ENCODE data around the gene NWD2.

The NWD2 gene

DNA sequence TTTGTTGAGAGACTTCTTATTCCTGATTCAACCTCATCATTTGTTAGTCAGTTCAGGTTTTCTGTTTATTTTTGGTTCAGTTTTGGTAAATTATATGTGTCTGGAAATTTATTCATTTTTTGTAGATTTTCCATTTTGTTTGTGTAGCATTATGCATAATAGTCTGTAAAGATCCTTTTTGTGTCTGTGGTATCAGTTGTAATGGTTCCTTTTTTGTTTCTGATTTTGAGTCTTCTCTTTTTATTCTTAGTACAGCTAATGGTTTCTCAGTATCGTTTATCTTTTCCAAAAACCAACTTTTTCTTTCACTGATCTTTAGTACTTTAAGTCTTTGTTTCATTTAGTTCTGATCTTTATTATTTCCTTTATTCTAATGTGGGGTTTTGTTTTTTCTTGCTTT is 61.4 kb downstream of the NWD2 start:
- FAIRE-seq = no peak

DNA sequence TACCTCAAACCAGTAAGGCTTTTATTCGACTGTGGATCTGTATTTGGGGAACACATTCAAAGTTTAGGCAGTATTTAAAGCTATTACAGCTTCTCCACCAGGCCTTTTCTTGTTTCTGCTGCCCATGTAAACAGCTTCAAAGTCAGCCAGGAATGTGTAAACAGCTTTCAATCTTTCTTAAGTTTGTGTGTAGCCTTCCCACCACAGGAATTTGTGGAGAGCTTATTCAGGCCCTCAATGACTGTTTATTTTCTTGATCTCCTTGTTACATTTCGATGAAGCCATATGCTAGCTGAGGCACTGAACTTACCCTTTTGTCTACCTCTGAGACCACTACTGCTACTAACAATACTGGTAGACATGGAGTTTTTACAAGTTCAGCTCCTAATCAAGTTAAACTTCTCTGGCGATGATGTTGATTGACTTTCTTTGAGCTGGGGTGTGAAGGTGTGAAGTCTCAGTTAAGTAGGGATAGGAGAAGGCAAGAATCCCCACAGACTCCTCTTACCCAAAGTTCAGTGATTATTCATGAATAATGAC is 72.6 kb downstream of the NWD2 start:
- no peak for FAIRE-seq

DNA sequence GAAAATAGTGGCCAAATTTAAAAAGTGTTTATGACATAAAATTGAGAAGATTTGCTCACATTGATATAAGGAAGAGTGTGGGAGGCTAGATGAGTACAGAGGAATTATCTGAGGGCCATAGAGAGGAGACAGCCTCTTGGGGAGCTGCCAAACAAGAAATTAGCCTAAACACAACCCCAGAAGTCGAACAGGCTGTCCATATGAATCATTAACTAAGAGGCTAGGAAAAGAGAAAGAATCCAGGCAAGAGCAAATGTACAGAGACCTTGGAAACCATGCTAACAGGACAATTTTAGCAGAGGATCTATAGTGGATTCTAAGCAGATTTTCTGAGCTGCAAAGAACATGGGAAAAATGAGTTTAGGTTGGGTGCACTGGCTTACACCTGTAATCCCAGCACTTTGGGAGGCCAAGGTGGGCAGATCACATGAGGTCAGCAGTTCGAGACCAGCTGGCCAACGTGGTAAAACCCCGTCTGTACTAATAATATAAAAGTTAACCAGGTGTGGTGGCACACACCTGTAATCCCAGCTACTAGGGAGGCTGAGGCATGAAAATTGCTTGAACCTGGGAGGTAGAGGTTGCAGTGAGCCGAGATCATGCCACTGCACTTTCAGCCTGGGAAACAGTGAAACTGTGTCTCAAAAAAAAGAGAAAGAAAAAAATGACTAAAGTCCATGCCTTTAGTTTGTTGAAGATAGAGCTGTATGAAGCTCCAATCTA is 76.1 kb downstream of the NWD2 start:
- no peak for FAIRE-seq

DNA sequence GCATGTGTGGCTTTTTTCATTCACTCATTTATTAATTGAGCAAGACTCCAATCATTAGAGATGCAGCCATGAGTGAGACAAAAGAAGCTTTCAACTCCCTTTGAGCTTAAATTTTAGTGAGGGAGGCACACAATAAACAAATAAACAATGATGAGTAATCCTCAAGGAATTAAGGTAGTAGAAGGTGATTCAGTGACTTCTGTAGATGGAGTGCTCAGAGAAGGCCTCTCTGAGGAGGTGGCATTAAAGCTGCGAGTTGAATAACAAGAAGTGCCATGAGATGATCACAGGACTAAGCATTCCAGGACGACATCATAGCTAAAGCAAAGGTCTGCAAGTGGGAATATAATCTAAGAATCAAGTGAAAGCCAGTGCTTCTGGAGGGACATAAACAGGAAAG is 77.6 kb downstream of the NWD2 start:
- no peak for FAIRE-seq

DNA sequence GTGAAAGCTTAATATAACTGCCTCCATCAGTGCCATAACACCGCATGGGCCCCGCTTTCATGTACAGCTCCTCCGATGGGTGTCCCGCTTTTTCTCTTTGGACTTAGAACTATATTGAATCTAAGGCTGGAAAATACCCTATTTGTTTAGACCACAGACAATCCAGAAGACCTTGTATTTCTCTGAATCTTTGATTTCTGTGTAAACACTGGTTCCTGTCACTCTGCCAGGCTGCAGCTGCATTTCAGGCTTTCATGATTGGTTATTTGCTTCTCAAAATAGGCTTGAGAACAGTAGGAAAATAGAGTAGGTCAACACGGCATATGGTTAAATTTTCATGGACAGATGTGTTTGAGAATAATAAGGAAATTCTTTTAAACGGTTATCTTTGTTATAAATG is 80.0 kb downstream of the NWD2 start:
- FAIRE-seq = peak; percentile 85

DNA sequence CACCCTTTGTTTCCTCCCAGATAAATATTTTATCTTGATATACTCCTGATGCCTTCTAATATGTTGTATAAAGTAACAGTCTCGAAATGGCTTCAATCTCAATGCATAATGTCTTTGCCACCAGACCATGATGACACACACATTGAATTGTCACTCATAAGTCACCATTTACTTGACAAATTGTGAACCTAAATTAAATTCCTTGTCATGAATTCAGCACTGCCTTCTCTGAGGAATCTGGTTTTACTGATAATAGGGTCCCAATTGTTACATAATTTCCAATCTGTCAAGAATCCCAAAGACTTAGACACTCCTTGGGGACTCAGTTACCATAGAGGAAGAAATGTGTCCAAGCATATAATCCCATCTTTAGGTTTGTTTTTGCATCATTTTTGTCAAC is 82.3 kb downstream of the NWD2 start:
- FAIRE-seq = no peak

DNA sequence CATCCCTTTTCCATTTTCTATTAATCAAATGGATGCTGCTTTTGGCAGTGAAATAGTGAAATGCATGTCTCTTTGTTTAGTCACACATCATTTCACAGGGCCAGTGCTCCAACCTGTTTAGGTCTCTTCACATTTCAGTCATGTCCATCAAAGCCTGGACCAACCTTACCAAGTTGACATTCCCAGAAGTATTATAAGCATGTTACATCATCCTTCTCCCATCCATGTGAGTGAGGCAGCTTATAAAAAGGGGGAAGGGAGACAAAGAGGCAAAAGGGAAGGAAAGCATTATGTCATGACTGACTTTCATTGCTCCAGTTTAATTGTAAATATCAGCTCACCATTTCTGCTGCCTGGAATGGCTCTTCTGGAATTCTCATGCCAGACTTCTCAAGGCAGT is 94.4 kb downstream of the NWD2 start:
- no peak for FAIRE-seq

DNA sequence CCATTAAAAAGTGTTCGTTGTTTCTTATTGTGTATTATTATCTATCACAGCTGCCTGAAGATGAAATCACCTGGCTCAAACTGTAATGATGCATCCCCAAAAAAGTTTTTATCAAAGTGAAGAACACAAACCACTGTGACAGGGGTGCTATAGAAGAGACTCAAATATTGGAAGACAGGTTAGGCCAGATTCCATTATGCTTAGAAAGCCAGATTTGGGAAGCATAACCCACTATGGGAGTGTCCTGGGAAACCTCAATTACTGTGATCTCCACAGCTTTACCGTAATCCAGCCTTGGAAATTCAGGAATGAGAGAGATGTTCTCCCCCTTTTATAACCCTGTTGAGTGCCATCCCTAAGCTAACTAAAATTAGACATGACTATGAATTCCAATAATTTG is 114.2 kb downstream of the NWD2 start:
- FAIRE-seq = no peak

DNA sequence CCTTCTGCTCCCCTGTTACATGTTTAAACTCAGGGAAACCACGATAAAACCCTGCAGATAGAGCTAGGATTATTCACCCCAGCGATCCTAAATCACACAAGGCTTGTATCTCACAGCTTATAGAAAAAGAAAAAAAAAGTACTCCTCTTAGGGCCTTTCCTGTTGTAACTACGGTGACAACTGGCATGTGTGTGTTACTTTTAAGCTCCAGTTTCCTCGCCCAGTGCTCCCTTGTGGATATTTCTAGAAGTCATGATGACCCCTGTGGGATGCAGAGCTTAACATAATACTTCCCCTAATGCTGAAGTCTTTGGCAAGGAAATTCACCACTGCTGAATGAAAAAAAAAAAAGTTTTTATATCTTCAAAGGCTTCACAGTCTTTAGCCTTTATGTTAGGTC is 114.7 kb downstream of the NWD2 start:
- peak; percentile 54 for FAIRE-seq

DNA sequence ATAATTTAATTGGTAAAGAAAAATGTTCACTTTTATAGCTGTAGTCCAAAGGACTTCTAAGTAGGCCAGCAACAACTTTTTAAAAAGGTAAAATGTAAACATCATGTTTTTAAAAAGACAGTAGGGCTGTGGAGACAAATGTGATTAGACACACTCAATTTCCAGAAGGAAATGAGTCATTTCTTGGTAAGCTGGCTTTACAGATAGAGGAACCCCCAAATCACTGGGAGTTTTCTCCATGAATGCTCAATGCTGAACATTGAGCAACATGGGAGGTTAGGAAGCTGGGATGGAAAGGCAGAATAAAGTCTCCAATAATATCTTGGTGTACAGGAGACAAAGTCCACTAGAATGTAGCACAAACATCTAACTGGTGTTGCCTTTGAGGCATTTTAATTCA is 121.3 kb downstream of the NWD2 start:
- FAIRE-seq = no peak

DNA sequence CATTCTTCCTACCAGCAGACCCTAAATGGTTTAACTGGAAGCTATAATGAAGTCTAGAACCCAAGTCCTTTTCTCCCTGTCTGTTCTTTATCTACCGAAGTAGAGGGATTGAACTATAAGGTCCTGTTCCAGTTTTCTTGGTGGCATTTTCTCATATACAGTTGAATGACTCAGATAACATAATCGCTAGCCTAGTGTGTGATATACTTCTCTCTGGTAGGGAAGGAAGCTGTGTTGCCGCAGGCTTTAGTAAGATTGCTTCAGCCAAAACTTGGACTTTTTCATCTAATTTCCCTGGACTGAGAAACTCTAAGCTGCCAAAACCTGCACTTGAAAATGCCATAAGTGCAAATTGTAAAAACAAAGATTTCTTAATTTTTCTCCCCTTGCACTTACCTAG is 123.4 kb downstream of the NWD2 start:
- FAIRE-seq = no peak

DNA sequence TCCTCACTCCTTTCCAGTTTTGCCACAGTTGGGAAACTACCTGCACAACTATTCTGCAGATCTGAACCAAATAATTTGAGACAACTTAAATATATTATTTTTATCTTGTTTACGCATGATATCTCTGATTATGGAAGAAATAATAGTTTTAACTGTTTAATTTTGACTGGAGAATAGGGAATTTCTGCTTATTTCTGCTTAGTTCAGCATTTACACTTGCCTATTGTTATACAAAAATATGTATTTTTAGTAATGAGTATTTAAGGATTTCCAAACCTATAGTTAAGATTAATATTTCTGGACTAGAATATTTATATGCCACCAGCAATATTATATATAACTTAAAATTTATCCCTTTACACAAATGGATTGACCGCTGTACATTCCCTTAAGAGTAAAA is 125.5 kb downstream of the NWD2 start:
- FAIRE-seq = no peak

DNA sequence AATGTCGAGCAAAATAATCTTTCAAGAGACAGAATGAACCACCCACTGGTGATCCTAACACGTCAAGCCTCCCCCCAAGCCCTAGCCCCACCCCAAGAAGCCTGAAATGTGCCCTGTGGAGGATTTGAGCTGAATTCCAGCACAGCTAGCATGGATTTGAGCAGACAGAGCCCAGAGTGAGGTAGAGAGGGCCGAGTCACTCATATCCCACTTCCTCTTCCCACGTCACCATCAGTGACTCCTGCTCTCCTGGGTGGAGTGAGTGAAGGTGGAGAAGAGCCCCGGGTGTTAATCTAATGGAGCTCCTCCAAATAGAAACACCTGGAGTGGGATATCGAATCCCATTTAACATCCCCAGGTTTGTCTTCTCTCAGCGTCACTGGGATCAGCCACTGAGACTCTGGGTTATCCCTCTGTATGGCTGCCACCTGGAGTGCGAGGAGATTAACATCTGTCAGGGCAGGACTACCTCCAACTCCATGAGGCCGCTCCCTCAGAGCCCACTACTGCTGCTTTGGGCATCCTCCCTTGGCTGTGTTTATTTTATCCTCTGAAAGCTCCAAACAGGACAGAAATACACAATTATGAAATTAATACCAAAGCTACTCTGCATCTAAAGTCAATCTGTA is 136.6 kb downstream of the NWD2 start:
- no peak for FAIRE-seq

DNA sequence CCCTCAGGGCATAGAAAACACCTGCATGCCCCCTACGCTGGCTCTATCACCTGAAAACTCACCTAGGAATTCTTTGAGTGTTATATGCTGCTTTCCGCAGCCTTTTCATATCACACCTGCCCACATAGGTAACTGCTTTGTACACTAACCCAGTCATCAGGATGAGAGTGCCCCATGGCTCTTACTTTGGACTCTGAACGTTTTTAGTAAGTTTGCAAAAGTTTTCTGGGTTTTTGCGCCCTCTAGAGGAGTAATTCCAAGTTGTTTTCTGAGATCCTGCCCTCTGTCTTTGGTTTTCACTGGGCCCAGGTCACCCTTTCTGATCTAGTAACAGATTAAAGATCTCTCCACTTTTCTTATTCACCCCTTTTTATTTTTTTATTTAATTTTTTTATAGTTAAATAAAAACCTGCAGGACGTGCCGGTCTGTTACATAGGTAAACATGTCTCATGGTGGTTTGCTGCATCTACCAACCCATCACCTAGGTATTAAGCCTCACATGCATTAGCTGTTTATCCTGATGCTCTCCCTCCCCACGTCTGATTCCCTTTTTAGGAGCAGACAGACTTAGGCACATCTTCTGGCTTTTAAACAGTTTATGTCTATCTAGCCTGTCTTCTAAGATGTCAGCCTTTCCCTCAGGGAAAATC is 139.2 kb downstream of the NWD2 start:
- FAIRE-seq = no peak

DNA sequence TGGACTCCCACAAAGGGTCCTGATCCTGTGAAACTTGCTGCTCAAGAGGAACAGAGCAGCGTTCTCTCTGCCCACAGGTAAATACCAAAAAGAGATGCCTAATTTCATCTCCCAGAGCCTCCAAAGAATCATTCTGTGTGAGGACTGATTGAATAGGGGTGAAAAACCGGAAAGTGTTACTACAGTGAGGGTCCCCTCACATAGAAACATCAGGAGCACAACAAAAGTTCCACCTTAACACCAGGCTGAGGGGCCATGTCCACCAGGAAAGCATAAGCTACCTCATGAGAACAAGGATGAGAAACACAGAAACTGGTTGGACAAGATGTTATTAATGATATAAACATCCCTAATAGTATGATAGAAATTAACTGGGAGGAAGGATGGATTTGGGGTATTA is 140.9 kb downstream of the NWD2 start:
- no peak for FAIRE-seq

DNA sequence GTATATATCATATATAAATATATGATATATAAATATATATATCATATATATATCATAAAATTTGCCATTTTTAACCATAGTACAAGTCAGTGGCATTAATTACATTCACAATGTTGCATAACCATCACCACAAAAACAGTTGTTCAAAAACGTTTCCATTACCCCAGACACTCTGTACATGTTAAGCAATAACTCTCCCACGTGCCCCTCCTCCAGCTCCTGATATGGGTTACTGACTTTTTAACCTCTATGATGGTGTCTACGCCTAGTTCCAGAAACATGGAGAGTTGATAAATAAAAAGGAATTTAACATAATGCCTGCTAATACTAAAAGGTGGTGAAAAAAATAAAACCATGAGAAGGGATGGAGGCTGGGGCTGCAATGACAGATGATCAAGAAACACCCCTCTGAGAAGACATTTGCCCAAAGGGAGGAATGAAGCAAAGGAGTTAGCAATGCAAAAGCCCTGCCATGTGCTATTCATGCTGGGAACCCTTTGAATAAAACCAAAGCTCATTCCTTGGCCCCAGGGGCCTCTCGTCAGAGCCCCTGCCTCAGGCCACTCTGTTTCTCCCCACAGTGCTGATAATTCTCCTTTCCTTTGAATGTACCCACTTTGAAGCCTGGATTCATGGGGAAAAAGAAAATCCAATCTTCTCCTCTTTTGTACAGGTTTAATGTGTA is 144.3 kb downstream of the NWD2 start:
- no peak for FAIRE-seq

DNA sequence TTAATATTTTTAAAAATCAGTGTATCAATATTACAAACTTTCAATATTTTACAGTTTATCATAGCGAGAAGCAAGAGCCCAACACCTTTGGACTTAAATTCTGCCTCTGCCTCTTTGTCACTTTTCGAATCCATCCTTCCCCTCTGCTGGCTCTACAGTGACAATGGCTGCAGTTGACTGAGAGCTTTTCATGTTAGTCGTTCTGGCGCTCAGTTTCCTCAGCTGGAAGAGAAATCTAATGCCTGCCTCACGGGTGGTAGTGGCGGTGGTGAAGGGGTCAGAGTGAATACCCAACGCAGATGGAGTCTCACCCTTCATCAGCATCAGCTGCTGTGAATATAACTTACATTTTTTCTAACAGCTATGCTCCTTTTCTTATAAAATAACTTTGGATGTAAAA is 144.8 kb downstream of the NWD2 start:
- FAIRE-seq = no peak

DNA sequence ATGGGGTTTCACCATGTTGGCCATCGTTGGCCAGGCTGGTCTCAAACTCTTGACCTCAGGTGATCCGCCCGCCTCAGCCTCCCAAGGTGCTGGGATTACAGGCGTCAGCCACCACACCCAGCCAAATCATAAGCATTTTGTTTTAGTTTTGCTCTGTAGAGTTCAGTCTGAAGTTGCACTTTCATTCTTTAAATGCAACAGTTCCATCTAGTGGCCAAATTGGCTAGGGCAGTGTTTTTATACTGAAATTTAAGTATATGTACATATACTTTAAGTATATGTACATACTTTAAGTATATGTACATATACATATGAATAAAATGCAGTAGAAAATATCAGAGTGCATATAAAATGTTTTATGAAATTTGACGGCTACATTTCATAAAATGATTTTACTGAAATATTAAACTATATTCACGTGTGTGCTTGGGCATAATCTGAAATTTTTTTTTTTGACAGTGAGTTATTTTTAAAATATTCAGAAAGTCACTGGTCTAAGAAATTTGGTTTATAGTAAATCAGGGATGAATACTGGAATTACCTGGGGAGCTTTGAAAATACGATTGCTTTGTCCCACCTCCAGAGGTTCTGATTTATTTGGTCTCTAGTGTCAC is 145.5 kb downstream of the NWD2 start:
- FAIRE-seq = peak; percentile 93

DNA sequence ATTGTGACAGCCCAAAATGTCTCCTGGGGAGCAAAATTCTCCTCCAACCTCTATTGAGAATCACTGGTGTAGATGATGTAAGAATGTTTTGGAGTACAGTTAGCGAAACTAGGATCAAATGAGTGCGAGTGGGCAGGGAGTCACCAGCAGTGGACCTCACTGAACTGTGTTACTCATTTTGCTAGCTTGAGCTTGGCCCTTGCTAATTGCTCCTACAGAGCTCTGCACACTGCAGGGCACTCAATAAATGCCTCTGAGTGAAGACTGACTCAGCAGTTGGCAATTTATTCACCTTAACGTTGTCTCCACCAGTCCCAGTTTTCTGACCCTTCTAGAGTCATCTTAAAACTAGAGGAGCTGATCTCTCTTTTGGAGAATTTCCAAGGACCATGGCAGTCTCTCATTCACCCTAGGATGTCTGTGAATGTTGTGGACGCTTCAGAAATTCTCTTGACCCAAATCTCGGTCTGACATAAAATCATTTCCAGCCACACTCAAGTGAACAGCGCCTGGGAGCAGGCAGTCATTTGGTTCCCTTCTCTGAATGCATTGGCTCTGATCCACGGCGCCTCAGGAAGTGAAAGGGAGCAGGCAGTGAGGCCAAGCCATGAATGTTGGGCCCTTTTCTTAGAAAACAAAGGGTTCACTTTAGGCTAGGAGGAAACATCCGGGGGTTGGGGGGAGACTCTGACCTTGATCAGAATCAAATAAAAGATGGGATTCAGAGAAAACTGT is 148.1 kb downstream of the NWD2 start:
- FAIRE-seq = no peak

DNA sequence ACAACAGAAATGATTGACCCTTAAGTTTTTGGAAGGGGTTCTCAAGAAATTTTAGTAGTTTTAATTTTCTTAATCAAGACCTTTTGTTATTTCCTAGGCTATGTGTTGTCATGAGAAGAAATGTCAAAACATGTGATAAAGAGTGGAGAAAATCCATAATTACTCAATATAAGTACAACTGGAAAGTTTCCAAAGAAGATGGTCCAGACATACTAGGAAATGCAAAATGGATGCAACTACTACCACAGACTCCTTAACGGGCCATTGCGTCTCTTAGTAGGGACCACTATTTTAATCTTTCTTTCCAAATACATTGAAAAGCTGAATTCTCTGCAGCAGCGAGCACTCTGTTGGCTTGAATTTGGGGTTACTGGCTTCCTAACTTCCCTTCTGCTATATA is 148.8 kb downstream of the NWD2 start:
- FAIRE-seq = no peak

DNA sequence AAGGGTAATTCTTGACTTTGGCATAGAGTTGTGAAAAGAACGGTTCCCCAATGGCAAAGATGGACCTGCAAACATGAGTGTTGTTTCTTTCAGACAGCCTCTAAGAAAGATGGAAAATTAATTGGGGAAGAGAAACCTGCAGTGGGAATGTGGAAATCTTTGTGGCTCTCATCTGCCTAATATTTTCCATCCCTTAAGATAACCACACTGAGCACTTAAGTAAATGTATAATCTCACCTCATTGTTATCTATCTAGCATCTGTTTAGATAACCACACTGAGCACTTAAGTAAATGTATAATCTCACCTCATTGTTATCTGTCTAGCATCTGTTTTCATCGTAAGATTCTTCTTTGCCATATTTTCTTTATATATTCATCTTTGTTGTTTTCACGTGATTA is 149.3 kb downstream of the NWD2 start:
- no peak for FAIRE-seq

DNA sequence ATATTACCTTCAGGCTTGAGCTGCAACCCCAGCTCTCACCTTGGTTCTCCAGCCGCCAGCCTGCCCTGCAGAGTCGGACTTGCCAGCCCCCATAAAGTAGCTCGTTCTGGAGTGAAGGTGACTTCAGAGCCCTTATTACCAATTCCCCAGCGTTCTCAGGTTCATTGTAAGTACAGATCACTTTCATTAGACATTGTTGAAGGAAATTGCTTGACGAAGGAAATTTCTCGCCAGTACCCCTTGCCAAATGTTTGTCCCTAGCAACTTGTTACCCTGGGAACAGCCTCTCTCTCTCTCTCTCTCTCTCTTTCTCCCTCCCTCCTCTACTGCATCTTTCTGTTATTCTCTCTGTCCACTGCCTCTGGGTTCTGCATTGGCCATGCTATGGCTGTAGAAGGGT is 153.0 kb downstream of the NWD2 start:
- no peak for FAIRE-seq

All from endometrium (tissue), 2 donors.